Superior temporal gyrus (tissue), 1 donor: ENCODE results near the gene ZBED1.
"Not testable (repeated sequence)": the region's sequence is repeated elsewhere in the genome, so short reads cannot be mapped to it uniquely, and the experiment has no call there.

Experiments used
- DNase-seq: peaks from one replicate; pipeline ENCODE4 v3.0.0-alpha.2; 2016; ENCODE audit errors: extremely low spot score

The ZBED1 gene

GRCh38 chrX:2519638-2520037 lies 18.9 kb upstream of the ZBED1 start:
- not testable (repeated sequence) for DNase-seq

- DNase-seq, result no peak
These were observed 16.3 kb upstream of the ZBED1 start for GRCh38 chrX:2517055-2517454.

GRCh38 chrX:2516623-2517022 lies 15.8 kb upstream of the ZBED1 start:
- DNase-seq, result no peak

- no peak for DNase-seq
These were observed 13.4 kb upstream of the ZBED1 start for GRCh38 chrX:2514131-2514530.

GRCh38 chrX:2513121-2513664 lies 12.4 kb upstream of the ZBED1 start:
- DNase-seq, result no peak

- no peak for DNase-seq
These were observed 11.7 kb upstream of the ZBED1 start for GRCh38 chrX:2512501-2512900.

- DNase-seq, result no peak
These were observed 10.6 kb upstream of the ZBED1 start for GRCh38 chrX:2511326-2511725.

GRCh38 chrX:2508648-2509335 lies 8.0 kb upstream of the ZBED1 start:
- no peak for DNase-seq

- no peak for DNase-seq
These were observed 7.3 kb upstream of the ZBED1 start for GRCh38 chrX:2507904-2508627.

- no peak for DNase-seq
These were observed 6.4 kb upstream of the ZBED1 start for GRCh38 chrX:2507196-2507595.

- DNase-seq, result not testable (repeated sequence)
These were observed 4.6 kb upstream of the ZBED1 start for GRCh38 chrX:2505341-2505740.

- DNase-seq, result no peak
These were observed 4.0 kb upstream of the ZBED1 start for GRCh38 chrX:2504706-2505332.

- DNase-seq, result no peak
These were observed 3.1 kb upstream of the ZBED1 start for GRCh38 chrX:2503591-2504500.

GRCh38 chrX:2502668-2503519 lies 2.1 kb upstream of the ZBED1 start:
- DNase-seq, result no peak

GRCh38 chrX:2502120-2502667 lies 1.4 kb upstream of the ZBED1 start:
- DNase-seq, result no peak

- no peak for DNase-seq
These were observed 855 bp upstream of the ZBED1 start for GRCh38 chrX:2501559-2502102.

GRCh38 chrX:2500091-2500802 lies 529 bp downstream of the ZBED1 start:
- no peak for DNase-seq

GRCh38 chrX:2499507-2499906 lies 1.3 kb downstream of the ZBED1 start:
- DNase-seq, result no peak

GRCh38 chrX:2498781-2499302 lies 1.9 kb downstream of the ZBED1 start:
- no peak for DNase-seq
